A204.1 (cell line): ENCODE results near the gene PXDN.
"Not testable (repeated sequence)": the region's sequence is repeated elsewhere in the genome, so short reads cannot be mapped to it uniquely, and the experiment has no call there.

Source experiments
- FAIRE-seq: peaks from 2 replicates; lab custom pipeline; 2012; peaks lifted over from hg19 to GRCh38; lab: Jason Lieb, UNC

The PXDN gene

DNA sequence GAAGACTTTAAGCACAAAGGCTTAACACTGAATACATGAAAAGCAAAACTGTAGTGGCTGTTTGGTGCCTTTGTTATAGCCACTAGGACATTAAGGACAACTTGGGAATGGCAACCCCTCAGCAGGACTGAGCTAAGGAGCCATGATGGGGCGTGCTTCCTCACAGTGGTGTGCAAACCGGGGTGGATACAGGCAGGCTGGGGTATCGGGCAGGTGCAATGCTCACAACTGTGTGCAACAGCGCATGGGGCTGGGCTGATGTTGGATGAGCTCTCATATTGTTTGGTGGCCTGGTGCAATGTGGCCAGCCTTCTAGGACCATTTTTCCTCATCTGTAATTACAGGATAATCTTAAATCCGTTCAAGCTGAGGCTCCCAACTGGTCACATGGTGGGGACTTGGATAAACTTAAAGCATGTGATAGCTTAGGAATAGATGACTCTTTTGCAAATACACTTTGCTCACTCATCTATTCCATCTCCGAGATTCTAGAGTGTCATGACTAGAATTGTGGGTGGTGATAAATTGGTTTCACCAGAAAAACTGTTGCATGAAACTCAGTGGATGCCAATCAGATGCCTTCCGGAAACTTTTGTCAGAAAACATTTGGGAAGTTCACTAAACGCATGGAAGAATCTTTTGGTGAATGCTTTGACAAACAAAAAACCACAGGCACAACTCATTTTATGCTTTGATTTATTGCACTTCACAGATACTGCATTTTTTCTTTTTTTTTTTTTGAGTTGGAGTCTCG lies 116.5 kb downstream of the PXDN start:
- FAIRE-seq: no peak

DNA sequence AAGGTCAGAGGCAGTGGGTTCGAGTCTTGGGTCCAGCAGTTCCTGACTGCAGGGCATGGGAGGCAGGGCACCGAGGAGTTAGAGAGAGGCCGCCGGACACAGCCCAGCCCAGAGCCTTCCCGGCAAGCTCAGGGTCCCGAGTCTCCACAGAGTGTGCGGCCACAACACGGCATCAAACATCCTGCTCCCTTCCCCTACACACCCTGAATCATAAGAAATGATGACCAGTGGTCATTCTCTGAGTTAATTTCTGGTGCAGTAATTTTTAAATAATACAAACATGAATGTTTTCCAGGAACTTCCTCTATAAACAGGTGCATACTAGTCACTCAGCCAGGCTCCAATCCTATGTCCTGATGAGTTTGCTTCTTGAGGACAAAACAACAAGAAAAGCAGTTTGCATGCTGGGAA lies 118.0 kb downstream of the PXDN start:
- FAIRE-seq: no peak

GRCh38 chr2:1625281-1626001 lies 118.9 kb downstream of the PXDN start:
- no peak for FAIRE-seq

GRCh38 chr2:1623906-1624445 lies 120.3 kb downstream of the PXDN start:
- no peak for FAIRE-seq

GRCh38 chr2:1622521-1623200 lies 121.7 kb downstream of the PXDN start:
- no peak for FAIRE-seq

- FAIRE-seq: not testable (repeated sequence)
These were observed 122.3 kb downstream of the PXDN start for GRCh38 chr2:1621976-1622375.

DNA sequence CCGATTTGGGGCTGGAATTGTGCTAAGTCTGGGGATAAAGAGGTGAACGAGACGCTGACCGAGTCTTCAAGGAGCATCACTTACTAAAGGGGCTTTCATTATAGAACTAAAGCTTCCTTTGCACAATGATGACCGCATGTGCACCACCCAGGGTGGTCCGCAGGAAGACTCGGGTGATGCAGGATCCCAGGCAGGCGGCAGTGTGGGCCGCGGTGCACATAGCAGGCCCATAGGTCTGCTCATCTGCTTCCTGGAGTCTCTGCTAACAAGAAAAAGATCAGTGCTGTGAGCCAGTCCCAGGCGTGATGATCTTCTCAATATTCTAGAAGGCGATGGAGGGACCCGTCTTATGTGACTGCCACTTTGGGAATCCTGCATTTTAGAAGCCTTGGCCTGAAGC lies 122.8 kb downstream of the PXDN start:
- FAIRE-seq: no peak

GRCh38 chr2:1621041-1621440 lies 123.3 kb downstream of the PXDN start:
- FAIRE-seq: no peak

DNA sequence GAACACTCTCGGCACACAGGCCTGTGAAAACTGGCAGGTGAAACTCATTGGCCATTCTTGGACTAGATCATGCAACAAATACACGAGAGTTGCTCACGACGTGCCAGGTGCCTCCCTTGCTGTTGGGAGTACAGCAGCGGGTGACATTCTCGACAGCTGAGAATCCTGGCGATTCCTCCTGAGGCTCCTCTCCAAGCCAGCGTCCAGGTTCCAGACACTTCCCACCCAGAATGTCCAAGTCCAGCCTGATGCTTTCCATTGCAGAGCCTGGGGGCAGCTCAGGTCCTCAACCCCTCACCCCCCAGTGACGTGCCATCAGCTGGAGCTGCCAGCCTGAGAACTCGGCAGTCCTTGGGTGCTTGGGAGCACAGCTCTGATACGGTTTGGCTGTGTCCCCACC lies 124.2 kb downstream of the PXDN start:
- no peak for FAIRE-seq

DNA sequence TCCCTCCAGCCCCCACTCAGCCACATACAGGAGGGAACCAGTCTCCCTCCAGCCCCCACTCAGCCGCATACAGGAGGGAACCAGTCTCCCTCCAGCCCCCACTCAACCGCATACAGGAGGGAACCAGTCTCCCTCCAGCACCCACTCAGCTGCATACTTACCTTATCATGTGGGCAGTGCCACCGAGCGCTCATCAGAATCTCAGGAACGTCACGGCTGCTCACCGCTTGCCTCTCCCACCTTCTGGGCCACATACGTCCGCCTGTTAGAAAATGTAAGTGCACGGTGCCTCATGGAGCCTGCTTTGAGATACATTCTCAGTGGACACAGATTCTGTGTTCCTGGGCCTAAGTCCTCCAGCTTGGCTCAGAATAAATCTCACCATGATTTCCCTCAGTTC lies 124.8 kb downstream of the PXDN start:
- no peak for FAIRE-seq

DNA sequence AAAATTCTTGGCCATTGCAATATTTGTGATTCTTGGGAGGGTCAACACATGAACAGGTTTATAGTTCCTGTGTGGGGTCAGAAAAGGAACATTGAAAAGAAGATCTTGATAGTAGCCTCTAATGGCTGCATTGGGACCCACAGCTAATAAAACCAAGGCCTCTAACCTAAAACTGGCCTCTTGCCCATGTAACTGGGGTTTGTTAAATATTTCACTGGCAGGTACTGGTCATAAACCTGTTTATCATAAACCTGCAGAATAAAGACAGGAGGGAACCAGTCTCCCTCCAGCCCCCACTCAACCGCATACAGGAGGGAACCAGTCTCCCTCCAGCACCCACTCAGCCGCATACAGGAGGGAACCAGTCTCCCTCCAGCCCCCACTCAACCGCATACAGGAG lies 125.3 kb downstream of the PXDN start:
- no peak for FAIRE-seq

DNA sequence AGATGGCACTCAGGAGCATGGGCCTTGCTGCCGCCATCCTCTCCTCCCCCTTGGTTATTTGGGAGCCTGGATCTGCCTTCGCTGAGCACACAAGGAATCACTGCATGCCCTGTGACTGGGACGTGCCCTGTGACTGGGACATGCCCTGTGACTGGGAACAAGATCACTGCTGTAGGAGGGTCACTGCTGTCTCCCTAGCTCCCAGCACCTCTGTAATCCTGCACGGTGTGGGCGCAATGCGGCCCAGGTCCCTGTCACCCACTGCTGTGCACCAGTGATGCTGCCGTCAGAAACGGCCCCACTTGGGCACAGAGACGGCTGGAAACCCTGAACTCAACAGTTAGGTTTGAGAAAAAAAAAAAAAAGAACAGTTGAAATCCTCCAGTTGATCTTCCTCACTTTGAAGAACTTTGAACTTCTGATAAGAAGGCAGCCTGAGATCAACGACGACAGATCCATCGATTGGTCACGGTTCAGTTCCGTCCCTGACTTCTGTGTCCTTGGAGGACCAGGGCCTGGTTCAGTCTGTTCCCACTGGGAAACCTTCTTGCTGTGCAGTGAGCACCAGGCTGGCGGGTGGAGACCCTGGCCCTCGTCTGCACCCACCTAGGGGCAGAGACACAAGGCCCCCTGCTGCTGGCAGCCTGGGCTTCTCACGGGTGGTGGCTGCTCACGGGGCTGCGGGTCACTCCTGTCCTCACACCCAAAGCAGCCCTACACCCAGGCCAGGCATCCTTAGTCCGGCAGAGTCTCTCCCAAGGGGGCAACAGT lies 125.9 kb downstream of the PXDN start:
- FAIRE-seq: no peak

DNA sequence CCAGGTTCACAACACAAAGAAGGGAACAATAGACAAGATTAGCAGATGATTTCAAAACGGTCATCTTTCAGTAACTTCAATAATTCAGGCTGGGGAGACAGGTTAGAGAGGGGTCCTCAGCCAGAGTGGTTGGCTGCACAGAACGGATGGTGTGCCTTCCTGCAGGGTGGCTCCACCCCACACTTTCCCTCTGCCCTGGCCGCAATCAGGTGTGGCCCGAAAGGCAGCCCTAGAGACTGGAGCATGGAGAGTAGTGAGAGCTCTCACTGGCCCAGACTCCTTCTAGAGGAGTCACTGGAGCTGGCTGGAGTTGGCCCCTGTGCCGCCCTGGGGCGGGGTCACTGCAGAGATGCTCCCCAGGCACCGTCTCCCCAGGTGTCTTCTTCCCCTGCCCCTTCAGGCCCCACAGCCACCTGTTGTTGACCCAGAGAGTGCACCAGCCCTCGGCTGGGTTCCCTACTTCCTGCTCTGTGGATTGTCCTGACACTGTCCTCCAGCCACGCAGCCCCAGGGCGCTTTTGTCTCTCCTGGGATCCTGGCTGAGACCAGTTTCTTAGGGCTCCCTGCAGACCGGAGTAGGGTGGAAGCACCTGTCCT lies 126.8 kb downstream of the PXDN start:
- no peak for FAIRE-seq

- no peak for FAIRE-seq
These were observed 129.8 kb downstream of the PXDN start for GRCh38 chr2:1614564-1614963.

GRCh38 chr2:1613731-1614354 lies 130.5 kb downstream of the PXDN start:
- no peak for FAIRE-seq

DNA sequence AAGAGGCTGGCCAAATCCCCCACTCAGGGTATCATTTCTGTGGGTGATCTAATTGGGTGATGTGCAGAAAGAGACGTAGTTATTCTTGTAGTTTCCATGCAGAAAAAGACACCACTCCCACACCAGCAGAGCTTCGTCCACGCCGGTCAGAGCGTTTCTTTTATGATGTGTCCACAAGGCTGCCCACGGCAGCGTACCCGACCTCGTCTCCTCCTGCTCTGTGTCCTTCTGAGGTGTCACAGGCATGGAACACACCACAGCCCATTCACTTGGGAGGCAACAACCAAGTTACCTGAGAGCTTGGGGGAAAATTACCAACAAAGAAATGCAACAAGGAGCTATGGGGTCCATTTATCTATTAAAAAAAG lies 131.3 kb downstream of the PXDN start:
- FAIRE-seq: no peak

GRCh38 chr2:1612391-1613077 lies 131.8 kb downstream of the PXDN start:
- FAIRE-seq: no peak

GRCh38 chr2:1611886-1612285 lies 132.4 kb downstream of the PXDN start:
- FAIRE-seq: no peak

DNA sequence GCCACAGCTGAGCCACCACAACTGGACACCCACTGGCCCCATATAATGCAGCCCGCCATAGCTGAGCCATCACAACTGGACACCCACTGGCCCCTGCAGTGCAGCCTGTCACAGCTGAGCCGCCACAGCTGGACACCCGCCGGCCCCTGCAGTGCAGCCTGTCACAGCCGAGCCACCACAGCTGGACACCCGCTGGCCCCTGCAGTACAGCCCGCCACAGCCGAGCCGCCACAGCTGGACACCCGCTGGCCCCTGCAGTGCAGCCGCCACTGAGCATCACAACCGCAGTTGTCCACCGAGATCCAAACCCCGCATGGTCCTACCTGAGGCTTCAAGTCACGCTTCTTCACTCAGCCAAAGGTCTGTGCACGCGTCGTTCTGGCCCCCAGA lies 134.2 kb downstream of the PXDN start:
- no peak for FAIRE-seq

DNA sequence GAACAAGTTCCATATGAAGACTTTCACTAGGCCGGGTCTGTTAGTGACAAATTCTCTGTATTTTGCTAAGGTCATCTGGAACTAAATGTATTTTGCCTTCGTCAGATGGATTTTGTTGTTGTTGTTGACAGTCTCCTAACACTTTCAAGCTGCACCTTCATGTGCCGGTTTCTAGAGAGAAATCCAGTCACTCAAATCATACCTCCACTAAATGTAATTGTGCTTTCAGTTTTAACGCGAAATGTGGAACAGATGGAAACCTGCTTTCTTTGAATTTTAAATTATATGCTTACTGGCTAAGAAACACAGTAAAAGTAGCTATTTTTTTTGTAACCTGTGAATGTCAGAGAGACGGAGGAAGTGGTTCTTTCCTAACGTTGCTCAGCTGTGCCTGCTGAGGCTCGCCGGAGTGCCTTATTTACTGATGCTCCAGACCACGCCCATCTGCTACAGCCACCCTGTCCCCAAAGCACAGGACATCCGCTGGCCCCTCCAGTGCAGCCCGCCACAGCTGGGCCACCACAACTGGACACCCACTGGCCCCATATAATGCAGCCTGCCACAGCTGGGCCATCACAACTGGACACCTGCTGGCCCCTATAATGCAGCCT lies 134.7 kb downstream of the PXDN start:
- no peak for FAIRE-seq
